ENCODE data around the gene CCDC81. TPM values are rescaled to one million over a fixed set of nuclear protein-coding genes. Genes with fewer than 3 reads are reported as not detected.
A peak's percentile ranks its signal among the peaks of the same experiment; 100 is the strongest.

The CCDC81 gene
- total RNA-seq, 2 experiments from 2014 or later, result 0.16 to 0.50 TPM

DNA sequence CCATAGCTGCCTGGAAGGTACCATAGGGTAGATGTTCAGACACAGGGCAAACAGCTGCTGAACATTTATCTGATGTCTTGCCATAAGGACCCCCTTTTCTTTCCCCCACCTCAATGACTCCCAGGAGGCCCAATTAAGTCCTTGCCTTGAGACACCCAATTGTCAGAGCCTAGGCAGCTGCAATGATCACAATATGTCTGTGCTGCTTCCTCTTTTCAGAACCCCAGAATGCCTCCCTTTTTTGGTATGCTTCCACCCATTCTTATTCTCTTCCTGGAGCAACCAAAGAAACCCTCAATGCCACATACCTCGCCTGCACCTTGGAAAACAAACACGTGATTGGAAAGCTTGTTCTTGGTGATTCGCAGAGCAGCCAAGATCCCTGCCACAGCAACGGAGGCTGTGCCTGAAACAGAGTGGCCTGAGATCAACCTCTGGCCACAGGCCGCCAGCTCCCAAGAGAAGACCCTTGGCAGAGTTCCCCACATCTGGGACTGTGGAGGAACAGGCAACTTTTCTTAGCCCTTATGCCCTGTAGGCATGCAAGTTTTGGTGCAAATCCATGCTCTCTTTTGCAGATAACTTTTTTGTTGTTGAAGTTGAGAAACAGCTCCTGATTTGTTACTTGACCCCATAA lies 75.4 kb downstream of the CCDC81 start:
- no peak overlapping the region for H3K4me3 Mint-ChIP-seq
- H3K4me1 Mint-ChIP-seq, result peaks cover 23% of the 10 kb centered on the region
- H3K36me3 Mint-ChIP-seq, result peaks cover 10% of the 10 kb centered on the region
- peaks cover 2% of the 10 kb centered on the region for H3K27me3 Mint-ChIP-seq
- H3K9me3 Mint-ChIP-seq (ENCODE audit: low read depth), result peaks cover 2% of the 10 kb centered on the region
- CTCF ChIA-PET, result interaction anchor here (1.3 to 2.9 kb wide), 3 partner anchors 10 to 158 kb away, joined by 3 to 8 read pairs (median 6); no protein-coding TSS in a partner anchor
- ATAC-seq, result no peak
- H3K27ac Mint-ChIP-seq, result no peak overlapping the region
- no peak for DNase-seq

DNA sequence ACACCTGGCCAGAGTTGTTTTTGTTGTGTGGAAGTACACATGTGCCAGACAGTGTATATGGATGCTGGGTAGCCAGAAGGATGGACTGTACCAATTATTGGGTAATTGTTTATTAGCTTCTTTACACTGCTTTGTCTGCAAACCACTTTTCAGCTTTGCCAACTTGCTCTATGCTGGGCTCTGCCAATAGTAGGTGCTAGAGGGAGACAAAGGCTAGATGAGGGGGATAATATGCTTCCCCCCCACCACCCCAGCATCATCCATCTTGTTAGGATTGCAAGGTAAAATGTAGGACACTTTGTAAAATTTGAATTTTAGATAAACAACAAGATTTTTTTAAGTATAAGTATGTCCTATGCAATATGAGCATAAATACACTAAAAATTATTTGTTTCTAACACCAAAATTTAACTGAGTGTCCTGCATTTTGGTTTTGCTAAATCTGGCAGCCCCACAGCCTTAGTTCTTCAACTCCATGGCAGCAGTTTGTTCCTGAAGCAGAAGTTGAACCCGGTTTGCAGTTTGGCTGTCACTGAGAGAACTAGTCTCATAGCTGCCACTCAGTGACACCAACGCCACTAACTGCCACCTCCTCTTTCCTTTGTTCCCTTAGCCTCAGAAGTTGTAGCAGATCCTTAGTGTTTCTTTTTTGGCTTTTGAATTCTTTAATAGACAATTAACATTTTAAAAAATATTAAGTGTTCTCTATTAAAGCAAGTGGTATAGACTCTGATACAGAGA lies 78.8 kb downstream of the CCDC81 start:
- DNase-seq (no peak), ATAC-seq (no peak)
- Mint-ChIP-seq H3K27ac (no peak overlapping the region), H3K4me1 (peaks cover 8% of the 10 kb centered on the region), H3K27me3 (peaks cover 5% of the 10 kb centered on the region), H3K4me3 (no peak overlapping the region), H3K9me3 (ENCODE audit: low read depth) (no peaks in the 10 kb centered on the region), H3K36me3 (no peaks in the 10 kb centered on the region)
- CTCF ChIA-PET, result interaction anchor here (0.9 to 5.2 kb wide), 3 partner anchors 12 to 155 kb away, joined by 3 to 24 read pairs (median 5); no protein-coding TSS in a partner anchor

DNA sequence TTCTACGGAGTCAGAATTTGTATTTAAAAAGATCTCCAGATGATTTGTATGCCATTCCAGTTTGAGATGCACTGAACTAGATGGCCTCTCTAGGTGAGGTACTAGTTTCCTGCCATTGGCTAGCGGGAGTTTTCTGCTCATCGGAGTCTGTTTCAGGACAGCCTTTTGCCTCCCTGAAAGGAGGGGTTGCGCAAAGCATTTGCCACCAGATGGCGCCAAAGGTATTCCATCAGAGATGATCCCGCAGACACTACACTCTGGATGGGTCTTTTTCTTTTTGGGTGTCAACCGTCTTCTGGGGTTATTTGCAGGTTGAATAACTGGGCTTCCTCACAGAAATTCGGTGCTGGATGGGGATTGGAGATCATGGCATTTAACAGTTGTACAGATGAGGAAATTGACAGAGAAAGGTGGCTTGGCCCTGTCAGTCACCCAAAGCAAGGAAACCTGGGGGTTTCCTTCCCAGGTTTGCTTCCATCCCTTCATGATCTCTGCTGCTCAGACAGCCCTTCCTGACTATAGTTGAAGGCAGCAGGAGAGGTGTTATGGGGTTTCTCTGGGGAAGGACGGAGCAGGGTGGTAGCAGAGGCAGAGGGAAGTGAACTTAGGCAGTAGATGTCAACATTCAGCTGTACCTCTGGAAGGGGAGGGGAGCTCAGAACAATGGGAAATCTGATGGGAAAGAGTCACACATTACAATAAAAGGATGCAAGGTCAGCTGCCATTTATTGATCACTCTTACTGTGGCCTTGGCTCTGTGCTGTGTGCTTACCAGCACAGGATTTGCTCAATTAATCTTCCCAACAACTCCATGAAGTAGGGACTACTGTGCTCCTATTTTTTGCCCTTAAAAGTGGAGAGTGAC lies 81.6 kb downstream of the CCDC81 start:
- Mint-ChIP-seq H3K4me1 (peaks cover 11% of the 10 kb centered on the region), H3K27me3 (peaks cover 5% of the 10 kb centered on the region), H3K9me3 (ENCODE audit: low read depth) (no peaks in the 10 kb centered on the region), H3K36me3 (no peaks in the 10 kb centered on the region), H3K27ac (no peak overlapping the region), H3K4me3 (no peak overlapping the region)
- CTCF ChIA-PET, result interaction anchor here (0.7 to 5.2 kb wide), 14 partner anchors 8 to 362 kb away, joined by 3 to 24 read pairs (median 4); no protein-coding TSS in a partner anchor
- peak; percentile 83 for ATAC-seq
- peak; percentile 86 for DNase-seq

DNA sequence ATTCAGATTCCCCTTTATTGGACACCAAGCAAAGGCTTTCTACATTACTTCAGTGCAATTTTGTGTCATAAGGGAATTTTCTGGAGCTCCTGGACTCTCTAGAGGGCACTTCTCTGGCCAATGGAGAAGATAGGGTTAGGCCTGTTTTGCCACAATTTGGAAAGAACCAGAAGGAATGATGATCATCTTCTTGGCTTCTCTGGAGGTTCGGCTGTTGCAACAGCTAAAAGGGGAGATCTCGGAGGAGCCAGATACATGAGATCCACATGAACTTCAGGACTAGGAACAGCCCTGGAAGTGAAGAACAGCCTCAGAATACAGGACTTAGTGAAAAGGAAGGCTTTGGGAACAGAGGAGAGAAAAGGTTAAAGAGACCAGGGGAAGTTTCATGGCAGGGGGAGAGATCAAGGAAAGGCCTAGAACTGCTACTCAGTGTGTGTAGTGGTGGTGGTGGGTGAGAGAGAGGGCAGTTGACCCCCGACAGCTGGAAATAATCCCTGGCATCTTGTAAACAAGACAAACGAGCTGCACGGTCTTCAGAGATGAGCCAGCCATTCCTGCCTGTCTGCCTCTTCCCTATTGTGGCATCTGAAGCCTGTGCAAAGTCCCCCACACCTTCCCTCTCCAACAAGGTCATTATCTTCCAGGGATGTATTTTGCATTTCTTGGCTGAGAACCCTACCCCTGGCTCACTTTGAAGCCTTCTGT lies 83.8 kb downstream of the CCDC81 start:
- DNase-seq (no peak), ATAC-seq (no peak)
- Mint-ChIP-seq H3K4me3 (no peak overlapping the region), H3K36me3 (no peaks in the 10 kb centered on the region), H3K27ac (no peak overlapping the region), H3K4me1 (peaks cover 11% of the 10 kb centered on the region), H3K27me3 (peaks cover 3% of the 10 kb centered on the region), H3K9me3 (ENCODE audit: low read depth) (no peaks in the 10 kb centered on the region)
- CTCF ChIA-PET, result interaction anchor here (1.5 to 2.1 kb wide), 4 partner anchors 10 to 362 kb away, joined by 3 to 13 read pairs (median 9); no protein-coding TSS in a partner anchor

DNA sequence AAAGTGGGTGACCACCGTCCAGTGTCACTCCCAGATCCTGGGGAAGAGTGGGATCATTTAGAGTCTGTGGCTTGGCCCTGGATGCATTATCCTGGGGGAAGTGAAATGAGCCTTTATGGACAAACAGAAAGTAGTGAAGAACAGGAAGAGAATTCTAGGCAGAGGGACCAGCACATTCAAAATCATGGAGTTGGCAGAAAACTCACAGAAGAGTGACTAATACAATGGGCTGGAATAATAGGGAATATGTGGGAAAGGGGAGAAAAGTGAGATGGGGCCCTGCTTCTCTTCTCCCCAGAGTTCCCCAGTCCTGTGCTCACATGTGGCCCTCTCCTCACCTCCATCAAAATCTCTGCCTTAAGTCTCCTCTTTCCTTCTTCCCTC lies 84.3 kb downstream of the CCDC81 start:
- peaks cover 3% of the 10 kb centered on the region for H3K27me3 Mint-ChIP-seq
- DNase-seq (no peak), ATAC-seq (no peak)
- no peaks in the 10 kb centered on the region for H3K36me3 Mint-ChIP-seq
- H3K27ac Mint-ChIP-seq, result no peak overlapping the region
- CTCF ChIA-PET, result no interaction called here
- no peaks in the 10 kb centered on the region for H3K9me3 Mint-ChIP-seq (ENCODE audit: low read depth)
- H3K4me1 Mint-ChIP-seq, result peaks cover 8% of the 10 kb centered on the region
- H3K4me3 Mint-ChIP-seq, result no peak overlapping the region

DNA sequence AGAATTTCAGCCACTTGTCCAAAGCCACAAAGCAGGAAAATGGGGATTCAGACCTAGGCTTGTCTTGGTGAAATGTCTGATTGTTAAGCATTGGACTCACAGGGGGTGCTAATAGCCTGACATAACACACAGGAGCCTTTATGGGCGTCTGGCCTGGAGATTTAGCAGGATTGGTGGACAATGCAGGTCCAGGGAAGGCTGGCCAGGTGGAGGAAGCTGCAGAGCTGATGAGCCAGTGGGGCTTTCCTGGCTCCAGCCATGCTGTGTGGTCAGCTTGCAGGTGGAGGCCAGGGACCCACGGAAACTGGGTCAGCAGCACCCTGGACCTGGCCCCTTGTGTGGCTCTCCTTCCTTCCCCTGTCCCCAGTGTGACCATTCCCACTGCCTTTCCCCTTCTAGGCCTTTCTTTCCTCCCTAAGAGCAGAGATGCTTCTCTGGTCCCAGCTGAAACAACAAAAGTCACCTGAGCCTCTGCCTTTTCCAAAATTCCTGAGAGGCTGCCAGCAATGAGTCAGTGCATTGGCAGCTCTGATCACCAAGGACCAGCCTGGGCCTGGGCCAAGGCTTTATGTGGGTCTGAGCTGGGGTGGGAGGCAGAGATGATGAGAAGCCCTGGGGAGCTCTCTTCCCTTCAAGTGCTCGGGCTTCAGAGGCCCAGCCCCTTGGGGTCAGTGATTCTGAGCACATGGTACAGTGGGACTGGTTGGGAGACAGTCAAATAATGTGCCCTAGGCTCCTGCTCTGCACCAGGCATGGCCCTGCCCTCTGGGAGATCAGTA lies 85.2 kb downstream of the CCDC81 start:
- no peak for ATAC-seq
- Mint-ChIP-seq H3K4me1 (peaks cover 7% of the 10 kb centered on the region), H3K27me3 (peaks cover 3% of the 10 kb centered on the region)

DNA sequence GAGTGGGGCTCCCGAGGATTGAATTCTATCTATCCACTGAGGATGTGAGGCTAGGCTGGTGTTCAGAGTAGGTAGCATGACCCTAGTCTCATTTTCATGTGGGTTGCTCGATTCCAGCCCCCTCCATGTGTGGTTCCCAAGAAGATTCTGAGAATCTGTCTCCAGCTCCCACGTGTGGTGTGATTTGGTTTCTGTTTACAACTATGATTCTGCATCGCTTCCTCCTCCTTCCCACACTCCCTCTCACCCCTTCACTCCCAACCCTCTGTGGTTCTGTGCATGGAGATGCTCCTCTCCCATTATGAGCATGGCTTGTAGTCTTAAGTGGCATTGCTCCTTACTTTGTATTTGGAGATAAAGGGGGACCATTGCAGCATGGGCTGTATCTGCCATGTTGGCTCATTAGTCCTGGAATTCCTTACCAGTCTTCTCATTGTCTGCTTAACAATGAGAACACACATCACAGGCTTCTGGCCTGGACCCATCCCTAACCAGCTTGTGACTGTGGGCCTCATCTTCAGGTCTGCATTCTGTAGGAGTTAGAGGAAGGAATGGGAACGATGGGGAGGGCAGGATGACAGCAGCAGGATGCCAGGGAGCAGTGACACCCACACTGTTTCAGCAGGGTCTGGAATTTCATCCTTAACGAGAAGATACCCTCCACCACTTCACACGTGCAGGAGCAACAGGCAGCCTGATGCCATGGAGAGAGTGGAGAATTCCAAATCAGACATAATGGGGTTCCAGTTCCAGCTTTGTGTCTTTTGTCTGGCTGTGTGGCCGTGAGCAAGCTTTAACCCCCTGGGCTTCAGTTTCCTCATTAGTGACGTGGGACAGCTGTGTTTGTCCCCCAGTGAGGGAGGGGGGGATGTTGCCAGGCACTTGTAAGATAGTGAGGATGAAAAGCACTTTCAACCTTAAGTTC lies 86.0 kb downstream of the CCDC81 start:
- ATAC-seq (no peak), DNase-seq (no peak)
- peak overlapping the region; percentile 14 for H3K27ac Mint-ChIP-seq
- H3K27me3 Mint-ChIP-seq, result no peaks in the 10 kb centered on the region
- CTCF ChIA-PET, result interaction anchor here (1.0 to 2.8 kb wide), 3 partner anchors 11 to 147 kb away, joined by 3 to 9 read pairs (median 3); no protein-coding TSS in a partner anchor
- H3K4me3 Mint-ChIP-seq, result no peak overlapping the region
- H3K4me1 Mint-ChIP-seq, result peaks cover 7% of the 10 kb centered on the region
- H3K9me3 Mint-ChIP-seq (ENCODE audit: low read depth), result no peaks in the 10 kb centered on the region
- no peaks in the 10 kb centered on the region for H3K36me3 Mint-ChIP-seq

More for the DNA sequence above, 85.2 kb downstream of the CCDC81 start:
- CTCF ChIA-PET, result interaction anchor here (1.0 to 2.8 kb wide), 2 partner anchors 10 to 148 kb away, joined by 3 to 9 read pairs; no protein-coding TSS in a partner anchor
- Mint-ChIP-seq H3K27ac (no peak overlapping the region), H3K4me3 (no peak overlapping the region), H3K36me3 (no peaks in the 10 kb centered on the region), H3K9me3 (ENCODE audit: low read depth) (no peaks in the 10 kb centered on the region)
- DNase-seq, result no peak

DNA sequence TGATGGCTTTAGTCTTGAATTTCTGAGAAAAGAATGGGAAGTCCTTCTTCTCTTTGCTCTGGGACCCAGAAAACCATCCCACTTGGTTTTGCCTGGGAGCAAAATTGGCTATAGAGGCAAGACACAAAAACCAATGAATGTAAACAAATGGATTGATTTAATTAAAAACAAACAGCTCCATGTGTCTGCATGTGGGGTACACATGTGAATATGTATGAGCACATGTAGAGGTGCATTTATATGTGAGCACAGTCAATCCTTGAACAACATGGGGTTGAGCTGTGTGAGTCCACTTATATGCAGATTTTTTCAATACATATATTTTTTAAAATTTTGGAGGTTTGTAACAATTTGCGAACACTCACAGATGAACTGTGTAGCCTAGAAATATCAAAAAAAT lies 87.2 kb downstream of the CCDC81 start:
- no peak for DNase-seq
- no peak overlapping the region for H3K27ac Mint-ChIP-seq
- H3K36me3 Mint-ChIP-seq, result no peaks in the 10 kb centered on the region
- ATAC-seq, result no peak
- peaks cover 3% of the 10 kb centered on the region for H3K4me1 Mint-ChIP-seq
- no peaks in the 10 kb centered on the region for H3K27me3 Mint-ChIP-seq
- CTCF ChIA-PET, result interaction anchor here (0.8 to 2.8 kb wide), 4 partner anchors 13 to 146 kb away, joined by 3 to 9 read pairs (median 4); no protein-coding TSS in a partner anchor
- no peak overlapping the region for H3K4me3 Mint-ChIP-seq
- no peaks in the 10 kb centered on the region for H3K9me3 Mint-ChIP-seq (ENCODE audit: low read depth)

DNA sequence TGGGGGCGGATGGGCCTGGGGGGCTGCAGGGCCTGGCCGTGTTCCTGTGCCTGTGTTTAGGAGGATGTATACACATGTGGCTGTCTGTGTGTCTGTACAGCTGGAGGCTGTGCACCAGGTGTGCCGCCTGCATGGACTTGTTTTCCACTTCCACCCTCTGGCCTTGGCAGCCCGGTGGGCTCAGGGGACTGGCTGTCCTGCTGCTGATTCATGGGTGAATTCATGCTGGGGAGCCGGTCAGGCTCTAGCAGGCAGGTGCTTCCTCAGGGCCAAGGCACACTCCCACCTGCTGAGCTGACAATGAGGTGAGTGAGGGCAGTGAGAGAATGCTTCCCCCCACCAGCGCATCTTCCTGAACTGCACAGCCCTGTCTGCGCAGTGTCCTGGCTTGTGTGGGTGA lies 88.4 kb downstream of the CCDC81 start:
- Mint-ChIP-seq H3K4me3 (no peak overlapping the region), H3K36me3 (no peaks in the 10 kb centered on the region), H3K9me3 (ENCODE audit: low read depth) (no peaks in the 10 kb centered on the region), H3K27me3 (no peaks in the 10 kb centered on the region), H3K4me1 (peaks cover 3% of the 10 kb centered on the region), H3K27ac (no peak overlapping the region)
- CTCF ChIA-PET, result interaction anchor here (2.2 kb wide), 1 partner anchor 14 kb away, joined by 6 read pairs; no protein-coding TSS in a partner anchor
- DNase-seq, result no peak
- no peak for ATAC-seq

DNA sequence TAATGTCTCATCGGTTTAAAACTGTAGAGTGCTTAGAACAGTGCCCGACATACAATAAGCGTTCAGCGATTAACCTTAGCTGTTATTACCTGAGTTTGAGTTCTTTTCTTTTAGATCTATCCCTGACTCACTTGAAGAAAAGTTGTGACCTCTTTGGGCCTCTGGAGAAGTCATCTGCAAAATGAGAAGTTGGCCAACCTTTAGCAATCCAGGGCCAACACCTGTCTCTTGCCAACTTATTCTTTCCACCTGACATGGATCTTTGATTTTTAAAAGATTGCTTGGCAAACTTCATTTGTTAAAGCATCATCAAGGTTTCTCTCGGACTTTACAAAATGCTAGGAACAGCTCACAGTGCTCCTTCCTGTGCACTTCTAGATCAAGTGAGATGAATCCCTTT lies 89.3 kb downstream of the CCDC81 start:
- Mint-ChIP-seq H3K27me3 (no peaks in the 10 kb centered on the region), H3K27ac (no peak overlapping the region), H3K4me1 (peaks cover 3% of the 10 kb centered on the region), H3K9me3 (ENCODE audit: low read depth) (no peaks in the 10 kb centered on the region), H3K4me3 (no peak overlapping the region), H3K36me3 (no peaks in the 10 kb centered on the region)
- ATAC-seq, result no peak
- CTCF ChIA-PET, result interaction anchor here (1.0 kb wide), 1 partner anchor 9 kb away, joined by 3 read pairs; no protein-coding TSS in a partner anchor
- DNase-seq, result no peak

DNA sequence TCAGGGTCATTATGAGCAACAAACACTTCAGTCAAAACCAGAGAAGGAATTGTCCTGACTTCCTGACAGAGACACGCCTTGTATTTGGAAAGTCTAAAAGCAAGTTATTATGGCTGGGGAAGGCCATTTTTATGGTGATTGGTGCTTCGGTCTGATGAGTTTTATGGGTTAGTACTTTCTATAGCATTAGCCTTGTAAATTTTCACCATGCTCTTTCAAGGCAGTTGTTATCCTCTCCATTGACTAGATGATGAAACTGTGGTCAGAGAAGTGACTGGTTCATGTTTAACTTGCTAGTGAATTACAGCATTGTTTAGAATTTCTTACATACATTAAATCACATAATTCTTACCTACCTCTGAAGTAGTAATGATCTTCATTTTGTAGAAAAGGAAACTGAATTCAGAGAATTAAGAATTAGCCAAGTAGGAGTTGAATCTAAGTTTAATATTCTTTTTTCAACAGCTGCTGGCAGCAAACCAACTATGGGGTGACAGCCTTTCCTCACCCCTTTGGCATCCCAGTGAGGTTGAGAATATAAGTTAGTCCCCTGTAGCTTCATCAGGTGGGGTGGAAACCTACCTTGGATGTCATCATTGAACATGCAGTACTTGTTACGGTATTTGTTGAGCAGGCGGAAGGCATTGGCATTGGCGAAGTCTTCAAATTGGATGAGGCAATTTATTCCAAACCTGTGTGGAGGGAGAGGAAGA lies 90.0 kb downstream of the CCDC81 start:
- no peaks in the 10 kb centered on the region for H3K36me3 Mint-ChIP-seq
- H3K9me3 Mint-ChIP-seq (ENCODE audit: low read depth), result no peaks in the 10 kb centered on the region
- H3K4me1 Mint-ChIP-seq, result peaks cover 3% of the 10 kb centered on the region
- no peaks in the 10 kb centered on the region for H3K27me3 Mint-ChIP-seq
- CTCF ChIA-PET, result interaction anchor here (0.9 to 1.0 kb wide), 2 partner anchors 8 to 10 kb away, joined by 3 read pairs; no protein-coding TSS in a partner anchor
- no peak overlapping the region for H3K4me3 Mint-ChIP-seq
- H3K27ac Mint-ChIP-seq, result no peak overlapping the region
- ATAC-seq (no peak), DNase-seq (no peak)
